HEK293T (cell line): ENCODE results near the gene KLHL6.

Experiments
- CTCF ChIA-PET: fragments of 350-600 bp; formaldehyde crosslinking; extraction: SDS; loops from one replicate; lab custom pipeline; 2021; ENCODE audit warnings: antibody characterized with exemption, inconsistent platforms; lab: Yijun Ruan, JAX
- POLR2A ChIA-PET: fragments of 350-600 bp; formaldehyde crosslinking; extraction: SDS; loops from one replicate; lab custom pipeline; 2020; ENCODE audit warnings: antibody characterized with exemption, inconsistent platforms; lab: Yijun Ruan, JAX
- DNase-seq: peaks from one replicate; pipeline ENCODE4 v3.0.0; 2012; ENCODE audit warnings: mixed read lengths; ENCODE audit errors: extremely low spot score
- ARNT ChIP-seq: fragments of 450-650 bp; IDR thresholded peaks from 2 replicates; pipeline ENCODE4 v1.6.1; 2017; ENCODE audit warnings: mild to moderate bottlenecking
- BHLHE40 ChIP-seq: fragments of 450-650 bp; IDR thresholded peaks from 2 replicates; pipeline ENCODE4 v1.6.1; 2016; ENCODE audit warnings: mild to moderate bottlenecking, moderate library complexity, borderline replicate concordance
- CTBP1 ChIP-seq: fragments of 450-650 bp; IDR thresholded peaks from 2 replicates; pipeline ENCODE4 v1.6.1; 2016; ENCODE audit warnings: borderline replicate concordance
- ELF4 ChIP-seq: fragments of 450-650 bp; IDR thresholded peaks from 2 replicates; pipeline ENCODE4 v1.6.1; 2017; ENCODE audit warnings: antibody characterized with exemption
- FOXA1 ChIP-seq: fragments of 450-650 bp; IDR thresholded peaks from 2 replicates; pipeline ENCODE4 v1.6.1; 2016; ENCODE audit warnings: mild to moderate bottlenecking
- FOXK2 ChIP-seq: fragments of 450-650 bp; IDR thresholded peaks from 2 replicates; pipeline ENCODE4 v1.6.1; 2016; ENCODE audit warnings: mild to moderate bottlenecking
- FOXM1 ChIP-seq: fragments of 450-650 bp; IDR thresholded peaks from 2 replicates; pipeline ENCODE4 v1.6.1; 2017; ENCODE audit warnings: mild to moderate bottlenecking, borderline replicate concordance
- HDGF ChIP-seq: fragments of 450-650 bp; IDR thresholded peaks from 2 replicates; pipeline ENCODE4 v1.6.1; 2017; ENCODE audit warnings: antibody characterized with exemption, borderline replicate concordance
- L3MBTL2 ChIP-seq: fragments of 450-650 bp; conservative IDR thresholded peaks from 2 replicates; pipeline ENCODE4 v1.6.1; 2016; ENCODE audit warnings: mild to moderate bottlenecking
- LEF1 ChIP-seq: fragments of 450-650 bp; IDR thresholded peaks from 2 replicates; pipeline ENCODE4 v1.6.1; 2017; ENCODE audit warnings: mild to moderate bottlenecking, borderline replicate concordance
- NFRKB ChIP-seq: fragments of 450-650 bp; IDR thresholded peaks from 2 replicates; pipeline ENCODE4 v1.6.1; 2016; ENCODE audit warnings: mild to moderate bottlenecking, moderate library complexity
- PKNOX1 ChIP-seq: fragments of 450-650 bp; IDR thresholded peaks from 2 replicates; pipeline ENCODE4 v1.6.1; 2016
- SP1 ChIP-seq: fragments of 450-650 bp; IDR thresholded peaks from 2 replicates; pipeline ENCODE4 v1.6.1; 2017
- SUZ12 ChIP-seq: fragments of 450-650 bp; IDR thresholded peaks from 2 replicates; pipeline ENCODE4 v1.6.1; 2016; ENCODE audit warnings: mild to moderate bottlenecking
- TARDBP ChIP-seq: fragments of 450-650 bp; IDR thresholded peaks from 2 replicates; pipeline ENCODE4 v1.6.1; 2016
- ZNF384 ChIP-seq: fragments of 450-650 bp; IDR thresholded peaks from 2 replicates; pipeline ENCODE4 v1.6.1; 2016

The KLHL6 gene

DNA sequence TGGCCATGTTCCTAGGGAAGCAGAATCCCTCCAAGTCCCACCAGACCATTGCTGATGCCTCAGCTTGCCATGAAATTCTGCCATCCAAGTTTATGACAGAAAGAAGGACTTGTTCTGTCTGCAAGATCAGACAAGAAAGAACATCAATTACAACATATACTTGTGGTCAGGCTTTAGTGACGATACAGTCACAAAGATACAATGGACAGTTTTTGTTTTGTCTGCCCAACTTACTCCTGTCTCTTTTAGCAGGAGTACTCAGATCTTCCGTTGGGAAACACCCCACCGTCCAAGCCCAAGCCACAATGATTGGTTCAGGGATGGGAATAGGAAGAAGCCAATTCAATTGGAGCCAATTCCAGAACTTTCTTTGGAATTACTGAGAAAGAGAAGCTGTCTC lies 15.7 kb downstream of the KLHL6 start:
- CTCF ChIA-PET = no interaction called here
- no peak for DNase-seq
- POLR2A ChIA-PET = no interaction called here
- no peak for TF ChIP-seq CTBP1
- no peak for TF ChIP-seq ELF4
- TF ChIP-seq L3MBTL2 = no peak
- no peak for TF ChIP-seq TARDBP
- no peak for TF ChIP-seq SUZ12
- TF ChIP-seq ZNF384 = no peak
- TF ChIP-seq FOXK2 = no peak
- no peak for TF ChIP-seq NFRKB
- no peak for TF ChIP-seq PKNOX1
- TF ChIP-seq FOXM1 = no peak

DNA sequence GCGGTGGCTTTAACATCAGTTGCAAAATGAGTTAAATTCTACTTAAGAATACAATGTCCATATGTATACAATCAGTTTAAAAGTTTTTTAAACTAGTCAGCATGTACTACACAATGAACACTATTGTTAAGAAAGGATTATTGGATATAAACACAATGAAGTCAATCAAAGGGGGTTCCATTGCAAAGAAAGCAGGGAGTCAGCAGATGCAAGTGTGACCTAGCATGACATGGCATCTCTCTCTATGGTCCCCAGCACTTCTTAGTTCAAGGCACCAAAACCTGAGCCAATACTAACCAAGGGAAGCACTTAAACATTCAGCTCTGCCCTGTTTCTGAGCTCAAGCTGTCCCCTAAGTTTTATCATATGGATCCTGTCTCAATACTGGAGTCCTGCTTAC lies 17.0 kb downstream of the KLHL6 start:
- CTCF ChIA-PET = no interaction called here
- POLR2A ChIA-PET = no interaction called here
- DNase-seq = no peak
- no peak for TF ChIP-seq CTBP1
- no peak for TF ChIP-seq SUZ12

- CTCF ChIA-PET = interaction anchor here (0.6 kb wide), 1 partner anchor 58 kb away, joined by 3 read pairs; no protein-coding TSS in a partner anchor
- POLR2A ChIA-PET = no interaction called here
- no peak for DNase-seq
- no peak for TF ChIP-seq ELF4
- no peak for TF ChIP-seq NFRKB
- TF ChIP-seq ZNF384 = no peak
- no peak for TF ChIP-seq BHLHE40
- no peak for TF ChIP-seq SP1
- no peak for TF ChIP-seq ARNT
- no peak for TF ChIP-seq FOXA1
- no peak for TF ChIP-seq FOXK2
- TF ChIP-seq L3MBTL2 = no peak
- no peak for TF ChIP-seq CTBP1
These were observed 18.2 kb downstream of the KLHL6 start for GRCh38 chr3:183537295-183537730.

- TF ChIP-seq ELF4 (no peak), ARNT (no peak), CTBP1 (no peak), ZNF384 (no peak), PKNOX1 (no peak), TARDBP (no peak), BHLHE40 (no peak), LEF1 (no peak), SUZ12 (no peak), NFRKB (no peak), FOXM1 (no peak), L3MBTL2 (no peak), FOXK2 (no peak), FOXA1 (no peak), SP1 (no peak), HDGF (no peak)
- DNase-seq = no peak
- ChIA-PET CTCF (no interaction called here), POLR2A (no interaction called here)
These were observed 19.1 kb downstream of the KLHL6 start for GRCh38 chr3:183536238-183536880.

- POLR2A ChIA-PET = no interaction called here
- no peak for DNase-seq
- TF ChIP-seq TARDBP (no peak), BHLHE40 (no peak), ARNT (no peak), SP1 (no peak), FOXA1 (no peak), L3MBTL2 (no peak), NFRKB (no peak), HDGF (no peak), PKNOX1 (no peak), FOXK2 (no peak), FOXM1 (no peak), ZNF384 (no peak), SUZ12 (no peak), LEF1 (no peak), ELF4 (no peak), CTBP1 (no peak)
- CTCF ChIA-PET = no interaction called here
These were observed 21.3 kb downstream of the KLHL6 start for GRCh38 chr3:183534249-183534648.

GRCh38 chr3:183533412-183534132 lies 21.9 kb downstream of the KLHL6 start:
- DNase-seq = no peak
- POLR2A ChIA-PET = no interaction called here
- TF ChIP-seq L3MBTL2 = no peak
- TF ChIP-seq ARNT = no peak
- TF ChIP-seq NFRKB = no peak
- TF ChIP-seq ZNF384 = no peak
- TF ChIP-seq LEF1 = no peak
- TF ChIP-seq BHLHE40 = no peak
- TF ChIP-seq TARDBP = no peak
- TF ChIP-seq SP1 = no peak
- no peak for TF ChIP-seq HDGF
- TF ChIP-seq FOXM1 = no peak
- no peak for TF ChIP-seq ELF4
- TF ChIP-seq PKNOX1 = no peak
- no peak for TF ChIP-seq FOXA1
- CTCF ChIA-PET = interaction anchor here (0.5 kb wide), 1 partner anchor 63 kb away, joined by 3 read pairs; no protein-coding TSS in a partner anchor
